GM06990 (cell line): ENCODE data around the gene TTLL10.
A peak's percentile ranks its signal among the peaks of the same experiment; 100 is the strongest.

Source experiments
- DNase-seq: peaks from one replicate; pipeline ENCODE4 v3.0.0-alpha.2; 2011; ENCODE audit not compliant: insufficient read length; ENCODE audit errors: extremely low read depth
- H3K27me3 ChIP-seq: replicated peaks from 2 replicates; pipeline ENCODE4 v1.6.0; 2011; ENCODE audit warnings: low read length; ENCODE audit not compliant: control insufficient read depth, insufficient read depth
- H3K36me3 ChIP-seq: 2 replicates; pipeline ENCODE4 v1.5.1; 2011; ENCODE audit warnings: low read length; ENCODE audit not compliant: control insufficient read depth, insufficient read depth
- H3K4me3 ChIP-seq: replicated peaks from 2 replicates; pipeline ENCODE4 v1.5.1; 2011; ENCODE audit warnings: low read depth, mild to moderate bottlenecking, control low read depth, low read length
- CTCF ChIP-seq: IDR thresholded peaks from 2 replicates; pipeline ENCODE4 v1.5.1; 2011; ENCODE audit warnings: low read length, control low read depth, mild to moderate bottlenecking, inconsistent platforms; ENCODE audit not compliant: insufficient read depth, poor library complexity, severe bottlenecking

The TTLL10 gene

GRCh38 chr1:1197188-1197500 is 23.5 kb downstream of the TTLL10 start:
- DNase-seq, result no peak
- H3K27me3 ChIP-seq, result no peaks in the 10 kb centered on the region
- H3K4me3 ChIP-seq, result no peak overlapping the region
- no peaks in the 10 kb centered on the region for H3K36me3 ChIP-seq
- TF ChIP-seq CTCF, result no peak

- Histone ChIP-seq H3K36me3 (no peaks in the 10 kb centered on the region), H3K4me3 (no peak overlapping the region), H3K27me3 (no peaks in the 10 kb centered on the region)
- TF ChIP-seq CTCF, result no peak
- peak; percentile 3 for DNase-seq
Observed at GRCh38 chr1:1197551-1198422, 24.1 kb downstream of the TTLL10 start.

- Histone ChIP-seq H3K36me3 (no peaks in the 10 kb centered on the region), H3K27me3 (no peaks in the 10 kb centered on the region), H3K4me3 (no peak overlapping the region)
- no peak for TF ChIP-seq CTCF
- DNase-seq, result no peak
Observed at GRCh38 chr1:1198423-1199140, 24.9 kb downstream of the TTLL10 start.

GRCh38 chr1:1199141-1199960 is 25.7 kb downstream of the TTLL10 start:
- Histone ChIP-seq H3K27me3 (no peaks in the 10 kb centered on the region), H3K36me3 (no peaks in the 10 kb centered on the region), H3K4me3 (no peak overlapping the region)
- peak; percentile 13 for DNase-seq
- TF ChIP-seq CTCF, result no peak

- Histone ChIP-seq H3K4me3 (no peak overlapping the region; the same call in 1 of the 2 replicates), H3K27me3 (no peaks in the 10 kb centered on the region), H3K36me3 (no peaks in the 10 kb centered on the region)
- DNase-seq, result peak; percentile 8
- no peak for TF ChIP-seq CTCF
Observed at GRCh38 chr1:1199961-1200875, 26.5 kb downstream of the TTLL10 start.
